Measurements from ENCODE around the gene TMEM179.

DNA sequence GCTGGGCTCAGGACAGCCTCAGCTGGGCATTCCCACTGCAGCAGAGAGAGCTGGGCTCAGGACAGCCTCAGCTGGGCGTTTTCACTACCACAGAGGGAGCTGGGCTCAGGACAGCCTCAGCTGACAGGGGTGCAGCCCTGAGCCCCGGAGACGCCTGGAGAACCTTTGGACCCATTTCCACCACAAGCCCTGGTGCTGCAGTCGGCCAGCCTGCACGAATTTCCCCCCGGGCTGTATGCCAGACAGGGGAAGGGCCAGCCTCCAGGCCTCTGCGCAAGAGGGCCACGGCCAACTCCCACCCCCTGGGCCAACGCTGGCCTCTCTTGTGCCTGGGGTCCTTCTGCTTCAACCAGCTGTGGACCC is 27.6 kb downstream of the TMEM179 start:
- no peak for TF ChIP-seq GATA3 (IDR thresholded peaks at IDR 0.05; ENCODE audit: low read depth, low read length)
- no peak for TF ChIP-seq GATA2 (IDR thresholded peaks at IDR 0.05; ENCODE audit: low read depth, low read length)

Measured in SH-SY5Y (cell line).